HG03045 (cell line): ENCODE data around the gene SYT8.
A peak's percentile ranks its signal among the peaks of the same experiment; 100 is the strongest.

Experiments
- ATAC-seq: cut with Tn5 transposase; IDR thresholded peaks from one replicate; pipeline ENCODE4 v1.9.1; 2021; ENCODE audit warnings: mild to moderate bottlenecking, moderate library complexity; ENCODE audit not compliant: unreplicated experiment

The SYT8 gene

GRCh38 chr11:1844221-1845094, 9.7 kb downstream of the SYT8 start:
- ATAC-seq: no peak

GRCh38 chr11:1845095-1845429, 10.3 kb downstream of the SYT8 start:
- no peak for ATAC-seq

GRCh38 chr11:1845561-1846452, 11.0 kb downstream of the SYT8 start:
- no peak for ATAC-seq

- ATAC-seq: no peak
Observed at GRCh38 chr11:1846453-1846932, 11.7 kb downstream of the SYT8 start.

- ATAC-seq: no peak
Observed at GRCh38 chr11:1847006-1847735, 12.4 kb downstream of the SYT8 start.

- no peak for ATAC-seq
Observed at GRCh38 chr11:1847926-1848639, 13.3 kb downstream of the SYT8 start.

GRCh38 chr11:1848640-1849430, 14.0 kb downstream of the SYT8 start:
- ATAC-seq: no peak

- no peak for ATAC-seq
Observed at GRCh38 chr11:1851468-1852180, 16.8 kb downstream of the SYT8 start.

GRCh38 chr11:1852271-1852876, 17.6 kb downstream of the SYT8 start:
- no peak for ATAC-seq

GRCh38 chr11:1852877-1853276, 18.1 kb downstream of the SYT8 start, which contains the start of gene LSP1:
Gene LSP1 (plus strand): TSS chr11:1853084. CDS start chr11:1853145, 61 bp downstream.
- peak; percentile 40 for ATAC-seq

- no peak for ATAC-seq
Observed at GRCh38 chr11:1853376-1854131, 18.8 kb downstream of the SYT8 start.

GRCh38 chr11:1854132-1854948, 19.6 kb downstream of the SYT8 start:
- peak; percentile 22 for ATAC-seq

- ATAC-seq: peak; percentile 34
Observed at GRCh38 chr11:1854949-1855885, 20.4 kb downstream of the SYT8 start.

GRCh38 chr11:1855886-1856265, 21.1 kb downstream of the SYT8 start:
- ATAC-seq: no peak

- ATAC-seq: no peak
Observed at GRCh38 chr11:1856306-1857005, 21.7 kb downstream of the SYT8 start.
